Iris pigment epithelial cell (primary cell): ENCODE measurements around the gene PMF1.

ENCODE experiments used
- DNase-seq: peaks from one replicate; pipeline ENCODE4 v3.0.0-alpha.2; 2011; ENCODE audit warnings: low read depth

Gene PMF1

DNA sequence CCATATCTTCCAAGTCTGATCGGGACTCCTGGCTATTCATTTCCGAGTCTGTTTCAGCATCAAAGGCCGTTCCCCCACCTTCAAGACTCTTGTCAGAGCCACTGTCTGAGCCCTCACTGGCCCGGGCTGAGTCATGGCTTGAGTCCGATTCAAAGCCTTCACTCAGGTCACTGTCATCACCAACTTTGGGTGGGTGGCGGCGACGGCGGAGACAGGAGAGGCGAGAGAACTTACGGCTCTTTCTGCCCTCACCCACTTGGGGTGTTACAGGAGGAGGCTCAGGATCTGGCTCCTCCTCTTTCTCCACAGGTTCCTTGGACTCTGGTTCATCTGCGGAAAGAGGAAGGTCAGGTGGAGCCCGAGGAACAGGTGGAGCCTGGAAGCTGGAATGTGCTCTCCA lies 53.2 kb downstream of the PMF1 start:
- DNase-seq = no peak

DNA sequence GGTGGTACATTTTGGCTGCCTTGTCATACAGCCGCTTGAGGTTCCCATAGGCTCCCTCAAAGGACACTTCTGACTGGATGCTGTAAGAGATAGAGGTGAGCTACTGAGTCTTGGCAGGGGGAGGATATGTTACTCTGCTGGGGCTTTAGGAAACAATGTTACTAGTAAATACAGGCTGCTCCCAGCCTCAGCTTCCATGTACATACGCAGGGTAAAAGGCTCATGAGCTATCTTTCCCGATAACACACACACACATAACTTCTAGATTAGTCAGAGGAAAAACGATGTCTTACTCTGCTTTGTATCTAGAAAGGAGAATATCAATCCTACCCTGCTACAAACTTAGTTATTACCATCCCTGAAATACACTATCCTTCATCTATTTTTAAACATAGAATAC lies 55.5 kb downstream of the PMF1 start:
- peak; percentile 81 for DNase-seq

DNA sequence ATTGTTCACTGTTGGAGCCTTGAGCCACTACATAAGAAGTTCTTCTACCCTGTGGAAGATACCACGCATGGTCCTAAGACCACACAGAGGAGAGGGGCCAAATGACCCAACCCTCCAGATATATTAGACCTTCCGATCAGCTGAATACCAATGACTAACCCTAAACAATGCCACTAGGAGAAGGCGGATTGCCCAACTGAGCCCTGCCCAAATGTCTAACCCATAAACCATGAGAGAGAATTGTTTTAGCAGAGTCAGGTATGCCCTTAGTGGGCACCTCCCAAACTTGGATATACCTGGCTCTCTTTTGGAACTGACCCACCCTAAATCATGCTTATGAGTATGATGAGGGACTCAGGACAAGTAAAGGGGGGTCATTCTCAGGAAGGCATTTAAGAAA lies 57.5 kb downstream of the PMF1 start:
- DNase-seq = no peak

DNA sequence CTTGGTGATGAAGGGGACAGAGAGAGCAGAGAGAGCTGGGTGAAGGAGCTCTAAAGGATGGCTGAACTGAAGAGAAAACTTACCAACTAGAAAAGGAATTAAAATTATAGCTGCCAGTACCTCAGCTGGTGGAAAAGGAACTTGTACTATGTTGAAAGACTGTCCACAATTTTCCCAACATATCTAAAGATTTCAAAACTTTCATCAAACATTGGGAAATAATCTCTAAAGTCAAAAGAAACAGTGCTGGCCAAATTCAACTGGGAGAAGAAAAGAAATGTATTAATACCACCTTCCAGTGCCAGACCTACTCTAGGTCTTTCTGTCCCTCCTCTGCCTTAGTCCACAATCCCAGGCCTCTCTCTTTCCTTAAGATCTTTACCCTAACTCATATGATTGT lies 63.7 kb downstream of the PMF1 start:
- DNase-seq = no peak

DNA sequence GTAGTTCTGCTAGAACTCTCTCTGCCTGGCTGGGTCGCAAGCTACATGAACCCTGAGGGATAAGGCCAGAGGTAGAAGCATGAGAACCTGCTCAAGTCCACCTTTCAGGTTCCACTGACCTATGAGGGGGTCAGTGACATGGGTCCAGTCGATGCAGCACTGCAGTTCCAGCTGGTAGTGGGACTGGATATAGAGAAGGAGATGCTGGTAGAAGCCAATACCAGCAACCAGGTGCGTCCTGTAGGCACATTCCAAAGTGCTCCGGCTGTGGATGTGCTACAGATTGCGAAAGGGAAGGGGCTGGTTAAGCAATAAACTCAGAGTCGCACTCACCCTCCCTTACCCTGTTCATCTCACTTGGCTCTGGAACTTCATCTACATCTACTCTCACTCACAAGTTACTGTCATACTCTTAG lies 64.2 kb downstream of the PMF1 start:
- DNase-seq = peak; percentile 62

DNA sequence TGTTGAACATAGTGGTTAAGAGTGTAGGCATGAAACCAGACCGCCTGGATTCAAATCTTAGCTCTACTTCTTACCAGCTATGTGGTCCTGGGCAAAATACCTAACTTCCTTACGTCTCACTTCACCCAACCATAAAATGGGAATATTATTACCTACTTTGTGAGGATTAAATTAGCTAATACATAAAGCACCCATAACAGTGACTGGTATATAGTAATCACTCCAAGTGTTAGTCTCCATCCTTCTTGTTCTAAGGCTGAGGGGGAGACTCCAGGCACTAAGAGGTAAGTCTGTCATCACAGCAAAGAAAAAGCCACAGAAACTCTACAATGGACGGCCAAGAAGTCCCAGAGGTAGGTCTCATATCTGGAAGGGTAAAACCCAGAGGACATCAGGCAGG lies 67.0 kb downstream of the PMF1 start:
- no peak for DNase-seq

DNA sequence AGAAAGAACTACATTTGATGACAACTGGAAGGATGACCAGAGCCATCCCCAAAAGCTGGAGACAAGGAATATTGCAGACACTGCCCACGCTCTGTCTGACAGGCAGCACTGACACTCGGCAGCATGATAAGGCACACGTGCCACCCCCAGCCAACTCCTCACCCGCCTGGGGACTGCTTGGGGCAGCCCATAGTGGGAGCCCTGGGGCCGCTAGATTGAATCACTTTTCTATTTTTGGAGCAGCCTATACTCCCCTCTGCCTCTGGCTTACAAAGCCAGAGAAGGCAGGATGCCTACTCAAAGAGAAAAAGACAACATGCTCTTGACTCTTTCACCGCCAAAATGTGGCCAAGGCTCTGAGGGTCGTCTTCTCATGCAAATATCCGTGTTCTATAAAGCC lies 68.5 kb downstream of the PMF1 start:
- DNase-seq = peak; percentile 33

DNA sequence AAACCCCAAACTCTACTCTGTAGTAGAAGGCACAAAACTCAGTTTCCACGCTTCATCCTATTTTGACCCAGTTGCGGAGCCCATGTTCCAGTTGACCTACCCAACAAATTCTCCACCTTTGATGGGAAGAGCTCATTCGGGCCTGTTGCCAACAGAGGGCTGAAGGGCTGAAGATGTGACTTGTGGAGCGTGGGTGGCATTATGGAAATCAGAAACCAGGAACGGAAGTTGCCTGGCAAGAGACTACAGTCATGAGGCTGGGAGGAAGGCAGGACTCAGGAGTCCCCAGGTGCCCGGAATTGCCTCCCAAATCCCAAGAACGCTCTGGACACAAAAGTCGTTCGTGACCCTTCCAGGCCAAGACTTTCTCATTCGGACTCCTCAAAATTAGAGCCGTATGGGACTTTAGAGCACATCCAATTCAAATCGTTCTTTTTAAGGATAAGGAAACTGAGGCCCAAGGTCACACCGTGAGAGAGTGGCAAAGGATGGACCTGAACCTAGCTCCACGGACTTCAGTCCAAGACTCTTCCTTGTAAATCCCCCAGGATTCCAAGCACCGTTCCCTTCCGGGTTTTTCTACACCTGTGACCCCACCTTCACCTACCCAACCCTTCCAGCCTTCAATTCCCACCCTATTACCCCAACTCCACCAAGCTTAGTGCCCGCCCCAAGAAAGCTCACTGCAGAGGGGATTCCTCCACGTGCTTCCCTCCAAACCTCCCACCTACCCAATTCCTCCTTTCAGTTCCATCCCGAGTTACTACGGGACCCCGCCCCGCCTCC lies 69.1 kb downstream of the PMF1 start:
- peak; percentile 35 for DNase-seq

DNA sequence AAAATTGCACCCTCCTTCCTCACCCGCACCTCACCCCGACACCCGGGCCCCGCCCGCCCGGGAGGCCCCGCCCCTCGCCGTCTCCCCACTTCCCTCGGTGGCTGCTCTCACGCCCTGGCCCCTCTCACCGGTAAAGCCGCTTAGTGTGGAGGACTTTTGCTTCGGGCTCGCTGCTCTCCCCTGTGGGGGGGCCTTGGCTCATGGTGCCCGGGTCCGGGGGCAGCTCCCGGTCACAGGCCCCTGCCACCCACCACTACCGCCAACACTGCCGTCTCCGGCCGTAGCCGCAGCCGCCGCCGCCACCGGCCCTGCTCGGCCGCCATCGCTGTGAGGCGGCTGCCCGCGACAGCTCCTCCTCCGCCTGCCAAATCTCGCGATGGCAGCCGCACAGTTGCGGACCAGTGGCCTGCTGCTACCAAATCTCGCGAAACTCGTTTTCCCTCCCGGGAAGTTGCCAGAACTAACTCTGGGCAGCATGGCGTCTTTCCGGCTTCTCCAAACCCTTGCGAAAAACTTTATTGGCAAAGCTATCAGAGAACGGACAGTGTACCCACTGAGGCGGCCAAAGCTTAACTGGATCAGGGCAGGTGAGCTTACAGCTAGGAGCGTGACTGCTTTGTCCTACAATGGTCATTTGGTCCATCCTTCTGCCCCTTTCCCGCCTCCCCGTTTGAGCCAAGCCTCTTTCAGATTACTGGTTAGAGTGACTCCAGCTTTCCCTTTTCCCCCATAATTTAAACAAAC lies 69.8 kb downstream of the PMF1 start, which contains the start of gene SMG5:
Gene SMG5, minus strand, starts transcription at position 347 of the 744 bp plus-strand sequence. Its CDS starts 145 bp downstream, at position 202.
- peak; percentile 99 for DNase-seq

DNA sequence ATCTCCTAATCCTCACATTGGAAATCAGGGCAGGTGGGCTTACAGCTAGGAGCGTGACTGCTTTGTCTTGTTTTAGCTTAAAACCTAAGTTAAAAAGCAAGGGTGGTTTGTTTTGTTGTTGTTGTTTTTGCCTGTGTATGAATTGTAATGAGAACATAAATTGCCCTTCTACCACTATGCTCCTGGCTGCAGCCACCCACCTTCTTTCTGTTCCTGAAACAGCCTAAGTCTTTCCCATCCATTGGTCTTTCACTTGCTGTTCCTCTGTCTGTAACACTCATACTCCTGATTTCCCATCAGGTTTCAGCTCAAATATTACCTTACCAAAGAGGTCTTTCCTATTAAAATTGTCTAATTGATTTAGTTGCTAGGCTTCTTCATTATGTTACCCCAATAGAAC lies 70.7 kb downstream of the PMF1 start:
- no peak for DNase-seq

DNA sequence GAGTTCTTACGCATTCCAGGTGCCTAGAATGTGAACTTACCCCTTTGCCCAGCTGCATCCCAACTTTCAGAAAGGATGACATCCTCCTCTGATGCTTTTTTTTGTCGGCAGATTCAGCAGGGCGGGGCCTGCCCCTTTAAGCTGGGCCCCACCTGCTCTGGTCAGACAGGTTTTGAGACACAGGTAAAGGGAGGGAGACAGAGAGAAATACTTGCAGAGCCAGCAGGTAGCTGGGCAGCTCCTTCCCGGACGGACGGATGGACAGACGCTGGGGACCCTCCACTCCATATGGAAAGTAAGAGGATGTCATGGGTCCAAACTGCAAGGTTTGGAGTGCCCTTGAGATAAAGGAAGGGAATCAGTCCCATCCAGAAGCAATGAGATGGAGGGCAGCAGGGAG lies 71.3 kb downstream of the PMF1 start, which contains the start of gene TMEM79:
Gene TMEM79, plus strand, starts transcription at position 214 of the 400 bp plus-strand sequence. CDS start 902 bp downstream, outside the sequence.
- DNase-seq = no peak

DNA sequence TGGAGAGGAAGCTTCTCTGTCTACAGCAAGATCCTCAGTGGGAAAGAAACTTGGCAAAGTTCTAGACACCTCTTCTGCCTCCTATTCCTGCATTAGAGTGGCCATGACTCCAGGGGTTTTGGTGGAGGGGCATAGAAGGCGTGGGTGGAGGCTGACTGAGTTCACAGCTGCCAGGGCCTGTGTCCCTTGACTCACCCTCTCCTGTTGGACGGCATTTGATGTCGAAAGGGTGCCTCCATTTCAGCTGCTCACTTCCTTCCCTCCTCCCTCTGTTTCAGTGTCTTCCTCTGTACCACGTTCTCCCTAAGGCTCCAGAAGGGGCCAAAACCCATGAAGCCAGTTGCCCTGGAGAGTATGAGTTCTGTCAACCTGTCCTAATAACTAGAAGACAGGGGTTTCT lies 72.0 kb downstream of the PMF1 start:
- DNase-seq = no peak

DNA sequence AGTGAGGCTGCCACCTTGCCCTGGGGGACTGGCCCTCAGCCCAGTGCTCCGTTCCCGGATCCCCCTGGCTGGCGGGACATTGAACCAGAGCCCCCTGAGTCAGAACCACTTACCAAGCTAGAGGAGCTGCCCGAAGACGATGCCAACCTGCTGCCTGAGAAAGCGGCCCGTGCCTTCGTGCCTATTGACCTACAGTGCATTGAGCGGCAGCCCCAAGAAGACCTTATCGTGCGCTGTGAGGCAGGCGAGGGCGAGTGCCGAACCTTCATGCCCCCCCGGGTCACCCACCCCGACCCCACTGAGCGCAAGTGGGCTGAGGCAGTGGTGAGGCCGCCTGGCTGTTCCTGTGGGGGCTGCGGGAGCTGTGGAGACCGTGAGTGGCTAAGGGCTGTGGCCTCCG lies 72.6 kb downstream of the PMF1 start:
- no peak for DNase-seq

DNA sequence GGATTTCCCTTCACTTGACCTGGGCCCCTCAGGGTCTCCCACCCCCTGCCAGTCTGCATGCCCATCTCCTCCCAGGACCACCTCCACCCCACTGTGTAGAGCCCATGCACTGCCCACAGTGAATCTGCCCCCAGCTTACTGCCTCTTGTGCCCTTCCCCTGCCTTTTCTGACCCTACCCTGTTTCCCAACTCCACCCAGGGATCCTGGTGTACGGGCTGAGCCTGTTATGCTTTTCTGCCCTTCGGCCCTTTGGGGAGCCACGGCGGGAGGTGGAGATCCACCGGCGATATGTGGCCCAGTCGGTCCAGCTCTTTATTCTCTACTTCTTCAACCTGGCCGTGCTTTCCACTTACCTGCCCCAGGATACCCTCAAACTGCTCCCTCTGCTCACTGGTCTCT lies 73.3 kb downstream of the PMF1 start:
- no peak for DNase-seq
